ENCODE data around the gene AQP2.

DNA sequence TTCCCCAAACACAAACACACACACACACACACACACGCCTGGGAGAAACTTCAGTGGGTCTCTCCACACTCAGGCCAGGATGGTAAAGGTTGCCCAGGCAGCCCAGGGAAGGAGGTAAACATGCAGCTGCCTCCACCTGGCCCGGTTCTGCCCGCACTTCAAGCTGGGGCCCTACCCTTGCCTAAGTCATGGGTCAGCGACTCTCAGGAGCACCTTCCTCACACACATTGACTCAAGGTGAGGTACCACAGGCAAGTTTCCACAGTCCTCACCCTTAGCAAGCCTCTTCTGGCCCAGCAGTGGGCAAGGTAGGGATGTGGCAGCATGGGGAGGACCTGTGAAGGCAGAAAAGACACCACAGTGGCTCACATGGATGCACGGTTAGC is 32.8 kb upstream of the AQP2 start:
- no peak for TF ChIP-seq ZNF556 (CRISPR knock-in tag; IDR thresholded peaks at IDR 0.05; ENCODE audit: borderline replicate concordance)
- no peak for TF ChIP-seq CEBPB (IDR thresholded peaks at IDR 0.05; ENCODE audit: borderline replicate concordance, low read depth, low read length)
- TF ChIP-seq, protein P1, sequence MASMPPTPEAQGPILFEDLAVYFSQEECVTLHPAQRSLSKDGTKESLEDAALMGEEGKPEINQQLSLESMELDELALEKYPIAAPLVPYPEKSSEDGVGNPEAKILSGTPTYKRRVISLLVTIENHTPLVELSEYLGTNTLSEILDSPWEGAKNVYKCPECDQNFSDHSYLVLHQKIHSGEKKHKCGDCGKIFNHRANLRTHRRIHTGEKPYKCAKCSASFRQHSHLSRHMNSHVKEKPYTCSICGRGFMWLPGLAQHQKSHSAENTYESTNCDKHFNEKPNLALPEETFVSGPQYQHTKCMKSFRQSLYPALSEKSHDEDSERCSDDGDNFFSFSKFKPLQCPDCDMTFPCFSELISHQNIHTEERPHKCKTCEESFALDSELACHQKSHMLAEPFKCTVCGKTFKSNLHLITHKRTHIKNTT (CRISPR knock-in tag; IDR thresholded peaks at IDR 0.05) = no peak
- TF ChIP-seq SRSF9 (IDR thresholded peaks at IDR 0.05; ENCODE audit: borderline replicate concordance, insufficient read depth, low read depth, low read length, poor library complexity, severe bottlenecking) = no peak
- TF ChIP-seq CBFB (CRISPR knock-in tag; IDR thresholded peaks at IDR 0.05) = no peak
- TF ChIP-seq, protein P2, sequence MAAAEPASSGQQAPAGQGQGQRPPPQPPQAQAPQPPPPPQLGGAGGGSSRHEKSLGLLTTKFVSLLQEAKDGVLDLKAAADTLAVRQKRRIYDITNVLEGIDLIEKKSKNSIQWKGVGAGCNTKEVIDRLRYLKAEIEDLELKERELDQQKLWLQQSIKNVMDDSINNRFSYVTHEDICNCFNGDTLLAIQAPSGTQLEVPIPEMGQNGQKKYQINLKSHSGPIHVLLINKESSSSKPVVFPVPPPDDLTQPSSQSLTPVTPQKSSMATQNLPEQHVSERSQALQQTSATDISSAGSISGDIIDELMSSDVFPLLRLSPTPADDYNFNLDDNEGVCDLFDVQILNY (CRISPR knock-in tag; conservative IDR thresholded peaks at IDR 0.05) = no peak
- TF ChIP-seq, protein P3, sequence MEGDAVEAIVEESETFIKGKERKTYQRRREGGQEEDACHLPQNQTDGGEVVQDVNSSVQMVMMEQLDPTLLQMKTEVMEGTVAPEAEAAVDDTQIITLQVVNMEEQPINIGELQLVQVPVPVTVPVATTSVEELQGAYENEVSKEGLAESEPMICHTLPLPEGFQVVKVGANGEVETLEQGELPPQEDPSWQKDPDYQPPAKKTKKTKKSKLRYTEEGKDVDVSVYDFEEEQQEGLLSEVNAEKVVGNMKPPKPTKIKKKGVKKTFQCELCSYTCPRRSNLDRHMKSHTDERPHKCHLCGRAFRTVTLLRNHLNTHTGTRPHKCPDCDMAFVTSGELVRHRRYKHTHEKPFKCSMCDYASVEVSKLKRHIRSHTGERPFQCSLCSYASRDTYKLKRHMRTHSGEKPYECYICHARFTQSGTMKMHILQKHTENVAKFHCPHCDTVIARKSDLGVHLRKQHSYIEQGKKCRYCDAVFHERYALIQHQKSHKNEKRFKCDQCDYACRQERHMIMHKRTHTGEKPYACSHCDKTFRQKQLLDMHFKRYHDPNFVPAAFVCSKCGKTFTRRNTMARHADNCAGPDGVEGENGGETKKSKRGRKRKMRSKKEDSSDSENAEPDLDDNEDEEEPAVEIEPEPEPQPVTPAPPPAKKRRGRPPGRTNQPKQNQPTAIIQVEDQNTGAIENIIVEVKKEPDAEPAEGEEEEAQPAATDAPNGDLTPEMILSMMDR (CRISPR knock-in tag; IDR thresholded peaks at IDR 0.05) = no peak
- TF ChIP-seq SP4 (CRISPR knock-in tag; IDR thresholded peaks at IDR 0.05) = no peak
- TF ChIP-seq NONO (IDR thresholded peaks at IDR 0.05) = no peak
- no peak for TF ChIP-seq NONO (CRISPR knock-in tag; conservative IDR thresholded peaks at IDR 0.05)
- TF ChIP-seq CREB1 (IDR thresholded peaks at IDR 0.05) = no peak
- no peak for TF ChIP-seq CREB1 (CRISPR knock-in tag; IDR thresholded peaks at IDR 0.05)

All from HepG2 (cell line).